CD4-positive, alpha-beta T cell treated with Interleukin-17A for 1 hour (primary cell): Measurements from ENCODE around the gene ASMT.
"Not testable (repeated sequence)": the region's sequence is repeated elsewhere in the genome, so short reads cannot be mapped to it uniquely, and the experiment has no call there.

ENCODE experiments used
- DNase-seq: peaks from one replicate; pipeline ENCODE4 v3.0.0-alpha.2; 2020

ASMT gene

GRCh38 chrX:1598021-1598875, 16.6 kb upstream of the ASMT start:
- DNase-seq = no peak

DNA sequence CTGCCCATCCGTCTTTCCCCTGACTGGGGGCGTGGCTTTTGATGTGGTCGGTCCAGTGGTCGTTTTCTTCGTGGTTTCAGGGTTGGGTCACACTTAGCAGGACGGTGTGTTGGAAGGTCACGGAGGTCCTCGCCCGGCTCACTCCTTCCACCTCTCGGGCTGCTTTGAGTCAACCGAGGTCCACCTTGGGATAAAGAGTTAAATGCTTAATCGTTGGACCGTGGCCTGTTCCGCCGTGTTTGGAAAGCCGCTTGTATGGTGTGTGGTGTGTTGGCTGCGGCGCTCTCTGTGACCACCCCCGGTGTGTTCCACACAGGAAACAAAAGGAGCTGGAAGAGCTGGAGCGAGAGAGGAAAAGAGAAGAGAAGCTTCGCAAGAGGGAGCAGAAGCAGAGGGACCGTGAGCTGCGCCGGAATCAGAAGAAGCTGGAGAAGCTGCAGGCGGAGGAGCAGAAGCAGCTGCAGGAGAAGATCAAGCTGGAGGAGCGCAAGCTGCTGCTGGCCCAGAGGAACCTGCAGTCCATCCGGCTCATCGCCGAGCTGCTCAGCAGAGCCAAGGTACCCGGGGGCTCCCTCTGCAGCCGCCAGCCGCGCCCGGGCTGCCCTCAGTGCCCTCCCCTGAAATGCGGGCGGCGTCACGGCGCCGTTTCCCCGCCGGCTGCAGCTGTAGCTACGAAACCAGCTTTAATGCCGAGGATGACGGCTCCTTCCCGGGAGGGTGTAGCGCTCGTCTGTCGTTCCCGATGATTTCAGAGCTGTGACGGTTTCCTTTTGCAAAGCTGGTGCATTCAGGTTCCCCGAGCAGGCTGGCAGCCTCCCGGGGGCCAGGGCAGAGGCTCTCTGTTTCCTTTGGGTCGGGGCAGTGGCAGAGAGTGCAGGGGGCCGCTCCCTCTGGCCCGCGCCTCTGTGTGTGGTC, 15.7 kb upstream of the ASMT start:
- DNase-seq = no peak

DNA sequence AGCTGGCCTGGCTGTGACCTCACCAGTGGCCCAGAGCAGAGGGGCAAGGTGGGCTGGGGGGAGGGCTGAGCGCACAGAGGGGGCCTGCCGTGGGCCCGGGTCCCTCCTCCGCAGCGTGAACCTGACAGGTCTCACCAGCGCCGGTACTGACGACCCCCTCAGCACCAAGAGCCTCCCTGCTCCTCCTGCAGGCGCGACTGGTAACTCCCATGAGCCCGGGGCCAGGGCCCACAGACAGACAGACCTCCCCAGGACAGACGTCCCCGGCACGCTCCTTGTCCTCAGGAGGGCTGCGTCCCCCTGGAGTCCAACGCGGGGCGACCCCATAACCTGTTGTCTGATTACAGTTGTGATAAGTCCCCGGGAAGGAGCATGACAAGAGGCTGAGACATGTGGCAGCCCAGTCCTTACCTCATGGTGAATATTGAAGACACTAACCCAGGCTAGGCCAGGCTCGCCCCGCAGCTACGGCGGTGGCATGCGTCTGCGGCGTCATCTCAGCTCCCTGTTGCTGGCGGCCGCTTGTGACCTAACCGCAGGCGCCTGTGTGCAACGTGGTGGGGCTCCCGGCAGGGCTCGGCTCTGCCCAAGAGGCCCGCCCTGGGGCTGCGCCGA, 15.0 kb upstream of the ASMT start:
- no peak for DNase-seq

DNA sequence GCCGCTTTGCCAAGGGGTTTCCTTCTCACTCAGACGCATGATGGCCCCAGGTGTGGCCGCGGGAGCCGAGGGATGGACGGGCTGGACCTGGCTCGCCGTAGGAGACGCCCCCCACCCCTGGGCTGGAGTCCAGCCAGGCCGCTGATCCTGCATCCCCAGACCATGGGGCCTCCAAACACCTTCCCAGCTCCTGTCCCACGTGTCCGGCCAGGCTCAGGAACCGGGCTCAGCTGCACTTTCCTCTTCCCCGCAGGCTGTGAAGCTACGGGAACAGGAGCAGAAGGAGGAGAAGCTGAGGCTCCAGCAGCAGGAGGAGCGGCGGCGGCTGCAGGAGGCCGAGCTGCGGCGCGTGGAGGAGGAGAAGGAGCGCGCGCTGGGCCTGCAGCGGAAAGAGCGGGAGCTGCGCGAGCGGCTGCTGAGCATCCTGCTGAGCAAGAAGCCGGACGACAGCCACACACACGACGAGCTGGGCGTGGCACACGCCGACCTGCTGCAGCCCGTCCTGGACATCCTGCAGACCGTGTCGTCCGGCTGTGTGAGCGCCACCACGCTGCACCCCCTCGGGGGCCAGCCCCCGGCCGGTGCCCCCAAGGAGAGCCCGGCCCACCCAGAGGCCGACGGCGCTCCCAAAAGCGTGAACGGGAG, 14.3 kb upstream of the ASMT start:
- no peak for DNase-seq

DNA sequence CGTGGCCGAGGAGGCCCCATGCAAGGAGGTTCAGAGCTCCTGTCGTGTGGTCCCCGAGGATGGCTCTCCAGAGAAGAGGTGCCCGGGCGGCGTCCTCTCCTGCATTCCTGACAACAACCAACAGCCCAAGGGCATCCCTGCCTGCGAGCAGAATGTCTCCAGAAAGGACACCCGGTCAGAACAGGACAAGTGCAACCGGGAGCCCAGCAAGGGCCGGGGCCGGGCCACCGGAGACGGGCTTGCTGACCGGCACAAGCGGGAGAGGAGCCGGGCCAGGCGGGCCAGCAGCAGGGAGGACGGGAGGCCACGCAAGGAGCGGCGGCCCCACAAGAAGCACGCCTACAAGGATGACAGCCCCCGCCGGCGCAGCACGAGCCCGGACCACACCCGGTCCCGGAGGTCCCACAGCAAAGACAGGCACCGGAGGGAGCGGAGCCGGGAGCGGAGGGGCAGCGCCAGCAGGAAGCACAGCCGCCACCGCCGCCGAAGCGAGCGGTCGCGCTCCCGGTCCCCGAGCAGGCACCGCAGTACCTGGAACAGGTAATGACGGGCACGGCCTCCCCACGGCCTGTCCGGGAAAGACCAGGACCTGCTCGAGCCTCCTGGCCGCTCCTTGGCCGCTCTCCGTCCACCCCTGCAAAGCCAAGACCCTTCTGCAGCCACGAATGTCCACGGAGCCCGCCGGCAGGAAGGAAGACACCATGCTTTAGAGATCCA, 13.7 kb upstream of the ASMT start:
- DNase-seq = no peak

- DNase-seq = no peak
Measured at GRCh38 chrX:1601768-1602085, 13.1 kb upstream of the ASMT start.

DNA sequence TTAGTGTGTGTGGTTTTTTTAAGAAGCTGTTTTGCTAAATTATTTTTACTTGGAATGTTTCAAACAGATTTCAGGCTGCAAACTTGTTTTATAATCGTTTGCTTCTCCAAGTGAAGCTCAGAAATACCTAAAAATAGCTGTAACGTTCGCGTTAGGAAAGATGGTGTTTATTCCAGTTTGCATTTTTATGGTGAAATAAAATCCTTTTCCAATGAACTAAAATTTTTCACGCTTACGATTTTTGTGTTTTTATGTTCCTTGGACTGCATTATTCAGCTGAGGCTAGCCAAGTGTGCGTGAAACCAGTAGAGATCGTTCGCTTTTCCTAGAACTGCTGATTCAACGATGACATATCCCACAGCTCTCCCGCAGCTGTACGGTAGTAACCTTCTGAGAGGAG, 12.6 kb upstream of the ASMT start:
- no peak for DNase-seq

DNA sequence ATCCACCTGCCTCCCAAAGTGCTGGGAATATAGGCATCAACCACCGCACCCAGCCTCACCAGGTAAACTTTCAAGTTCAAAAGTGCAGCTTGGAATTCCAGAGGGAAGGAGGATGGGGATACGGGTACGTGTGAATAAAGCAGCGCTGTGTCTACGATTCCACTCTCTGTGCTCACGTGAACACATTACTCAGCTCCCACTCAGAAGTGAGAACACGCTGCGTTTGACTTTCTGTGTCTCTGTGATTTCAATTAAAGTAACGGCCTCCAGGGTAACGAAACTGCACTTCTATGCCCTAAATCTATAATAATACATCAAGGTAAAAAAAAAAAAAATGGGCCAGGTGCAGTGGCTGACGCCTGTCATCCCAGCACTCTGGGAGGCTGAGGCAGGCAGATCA, 8.4 kb upstream of the ASMT start:
- no peak for DNase-seq

DNA sequence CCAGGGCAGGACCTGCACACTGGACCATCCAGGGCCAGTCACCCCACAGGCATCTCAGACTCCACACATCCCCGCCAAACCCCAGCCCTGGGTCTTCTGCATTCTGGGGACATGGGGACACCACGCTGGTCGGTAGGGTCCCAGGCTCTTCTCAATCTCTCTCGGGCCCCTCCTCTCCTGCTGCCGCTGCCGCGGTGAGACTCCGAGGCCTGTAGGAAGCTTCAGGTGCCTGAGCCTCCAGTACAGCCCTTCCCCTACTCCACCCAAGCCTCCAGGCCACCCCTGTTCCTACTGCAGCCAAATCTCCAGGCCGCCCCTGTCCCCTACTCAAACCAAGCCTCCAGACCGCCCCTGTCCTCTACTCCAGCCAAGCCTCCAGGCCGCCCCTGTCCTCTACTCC, 5.5 kb upstream of the ASMT start:
- DNase-seq = no peak

DNA sequence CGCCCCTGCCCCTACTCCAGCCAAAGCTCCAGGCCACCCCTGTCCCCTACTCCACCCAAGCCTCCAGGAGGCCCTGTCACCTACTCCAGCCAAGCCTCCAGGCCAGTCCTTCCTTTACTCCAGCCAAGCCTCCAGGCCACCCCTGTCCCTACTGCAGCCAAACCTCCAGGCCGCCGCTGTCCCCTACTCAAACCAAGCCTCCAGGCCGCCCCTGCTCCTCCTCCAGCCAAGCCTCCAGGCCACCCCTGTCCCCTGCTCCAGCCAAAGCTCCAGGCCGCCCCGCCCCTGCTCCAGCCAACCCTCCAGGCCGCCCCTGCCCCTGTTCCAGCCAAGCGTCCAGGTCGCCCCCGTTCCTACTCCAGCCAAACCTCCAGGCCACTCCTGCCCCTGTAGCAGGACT, 5.1 kb upstream of the ASMT start:
- no peak for DNase-seq

GRCh38 chrX:1610166-1610565, 4.7 kb upstream of the ASMT start:
- DNase-seq = no peak

GRCh38 chrX:1610736-1611135, 4.1 kb upstream of the ASMT start:
- DNase-seq = no peak

DNA sequence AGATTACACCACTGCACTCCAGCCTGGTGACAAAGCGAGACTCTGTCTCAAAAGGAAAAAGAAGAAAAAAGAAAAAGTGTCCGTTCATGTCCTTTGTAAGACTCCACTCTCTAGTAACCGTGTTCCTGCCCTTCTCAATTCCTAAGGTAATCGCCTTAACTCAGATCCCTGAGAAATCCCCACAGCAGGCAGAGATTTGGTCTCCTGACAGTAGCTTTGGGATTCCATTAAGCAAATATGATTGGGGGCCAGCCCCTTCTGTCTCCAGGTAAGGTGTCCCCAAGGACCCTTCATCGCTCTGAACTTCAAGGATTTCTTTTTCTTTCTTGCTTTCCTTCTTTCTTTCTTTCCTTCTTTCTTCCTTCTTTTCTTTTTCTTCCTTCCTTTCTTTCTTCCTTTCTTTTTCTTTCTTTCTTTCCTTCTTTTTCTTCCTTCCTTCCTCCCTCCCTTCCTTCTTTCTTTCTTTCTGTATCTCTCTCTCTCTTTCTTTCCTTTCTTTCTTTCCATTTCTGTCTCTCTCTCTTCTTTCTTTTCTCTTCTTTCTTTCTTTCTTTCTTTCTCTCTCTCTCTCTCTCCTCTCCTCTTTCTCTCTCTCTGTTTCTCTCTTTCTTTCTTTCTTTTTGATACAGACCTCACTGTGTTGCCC, 2.1 kb upstream of the ASMT start:
- DNase-seq = no peak

GRCh38 chrX:1618689-1619088, 3.8 kb downstream of the ASMT start:
- no peak for DNase-seq

GRCh38 chrX:1623691-1624090, 8.8 kb downstream of the ASMT start:
- no peak for DNase-seq

GRCh38 chrX:1624158-1624860, 9.4 kb downstream of the ASMT start:
- not testable (repeated sequence) for DNase-seq

DNA sequence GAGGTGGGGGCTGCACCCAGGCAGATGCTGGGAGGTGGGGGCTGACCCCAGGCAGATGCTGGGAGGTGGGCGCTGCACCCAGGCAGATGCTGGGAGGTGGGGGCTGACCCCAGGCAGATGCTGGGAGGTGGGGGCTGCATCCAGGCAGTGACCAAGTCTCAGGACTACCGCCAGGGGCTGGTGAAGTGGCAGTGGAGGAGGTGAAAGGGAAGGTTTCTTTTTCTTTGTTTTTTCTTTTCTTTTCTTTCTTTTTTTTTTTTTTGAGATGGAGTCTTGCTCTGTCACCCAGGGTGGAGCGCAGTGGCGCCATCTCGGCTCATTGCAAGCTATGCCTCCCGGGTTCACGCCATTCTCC, 10.0 kb downstream of the ASMT start:
- DNase-seq = not testable (repeated sequence)

DNA sequence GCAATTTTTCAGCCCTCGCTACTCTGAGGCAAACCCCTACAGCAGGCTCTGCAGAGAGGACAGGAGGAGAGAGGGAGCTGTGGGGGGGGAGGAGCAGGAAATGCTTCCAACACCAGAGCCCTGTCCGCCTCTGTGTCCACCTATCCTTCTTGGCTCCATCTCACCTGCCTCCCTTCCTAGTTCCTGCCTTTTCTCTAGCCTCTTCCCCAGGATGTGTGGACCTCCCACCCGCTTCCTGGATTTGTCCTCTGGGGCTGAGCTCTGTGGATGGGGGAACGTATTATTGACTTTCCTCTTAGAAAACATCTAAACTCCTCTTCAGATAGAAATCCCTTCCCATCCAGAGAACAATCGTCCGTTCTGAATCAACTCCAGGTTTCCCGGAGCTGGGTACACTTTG, 14.4 kb downstream of the ASMT start:
- no peak for DNase-seq

DNA sequence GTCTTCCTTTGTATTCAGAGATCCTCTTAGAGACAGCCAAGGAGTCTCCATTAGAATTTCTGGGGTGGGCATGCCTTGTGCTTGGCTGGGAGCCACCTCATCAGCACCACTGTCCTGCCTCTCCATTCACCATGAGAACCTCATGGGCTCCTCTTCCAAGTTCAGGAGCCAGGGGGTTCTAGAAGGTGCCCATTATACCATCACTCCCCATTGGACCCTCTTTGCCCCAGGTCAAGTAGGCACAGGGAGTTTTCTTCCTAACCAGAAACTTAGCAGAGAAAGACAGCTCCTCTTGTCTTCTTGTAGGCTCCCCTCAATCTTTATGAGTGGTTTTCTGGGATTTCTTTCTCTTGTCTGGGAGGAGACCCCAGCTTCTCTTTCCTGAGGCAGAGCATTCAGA, 31.1 kb downstream of the ASMT start:
- DNase-seq = no peak

GRCh38 chrX:1649621-1650020, 34.8 kb downstream of the ASMT start:
- DNase-seq = no peak

DNA sequence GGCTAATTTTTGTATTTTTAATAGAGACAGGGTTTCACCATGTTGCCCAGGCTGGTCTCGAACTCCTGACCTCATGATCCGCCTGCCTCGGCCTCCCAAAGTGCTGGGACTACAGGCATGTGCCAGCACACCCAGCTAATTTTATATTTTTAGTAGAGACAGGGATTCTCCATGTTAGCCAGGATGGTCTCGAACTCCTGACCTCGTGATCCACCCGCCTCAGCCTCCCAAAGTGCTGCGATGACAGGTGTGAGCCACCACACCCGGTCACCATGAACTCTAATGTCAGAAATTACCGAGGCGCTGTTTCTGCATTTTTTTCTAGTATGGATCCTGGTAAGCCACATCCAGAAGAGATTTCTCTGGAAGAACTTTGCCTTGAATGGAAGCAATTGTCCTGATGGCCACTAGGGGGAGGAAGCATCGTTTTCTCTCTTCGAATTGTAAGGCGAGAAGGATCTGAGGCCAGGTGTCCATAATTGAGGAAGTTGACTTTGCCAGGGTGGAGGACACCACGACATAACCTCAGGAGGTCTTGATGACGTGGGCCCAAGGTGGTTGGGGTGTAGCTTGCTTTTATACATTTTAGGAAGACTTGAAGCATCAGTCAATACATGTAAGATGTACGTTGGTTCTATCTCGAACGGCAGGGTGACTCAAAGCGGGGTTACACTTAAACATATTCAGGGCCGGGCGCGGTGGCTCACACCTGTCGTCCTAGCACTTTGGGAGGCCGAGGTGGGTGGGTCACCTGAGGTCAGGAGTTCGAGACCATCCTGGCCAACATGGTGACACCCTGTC, 37.4 kb downstream of the ASMT start:
- peak; percentile 66 for DNase-seq
